ENCODE data around the gene LY6G5B. TPM values are rescaled to one million over a fixed set of nuclear protein-coding genes. Genes with fewer than 3 reads are reported as not detected.

Gene LY6G5B
- 1.9 and 2.3 TPM in 2 replicates for total RNA-seq

GRCh38 chr6:31669676-31670075, at the start of gene LY6G5B:
Gene LY6G5B (plus strand): TSS chr6:31669976. CDS start chr6:31670951, 975 bp downstream.

GRCh38 chr6:31620586-31621319, 49.0 kb upstream of the LY6G5B start, which contains the start of gene PRRC2A:
Gene PRRC2A (plus strand): TSS chr6:31620715. CDS start chr6:31622790, 2,075 bp downstream.

GRCh38 chr6:31655349-31656237, 14.2 kb upstream of the LY6G5B start, which contains the start of gene APOM:
Gene APOM (plus strand): TSS chr6:31655894. CDS start chr6:31655967, 73 bp downstream.

GRCh38 chr6:31660381-31661261, 9.2 kb upstream of the LY6G5B start, which contains the start of gene C6orf47:
Gene C6orf47 (minus strand): TSS chr6:31660778. CDS start chr6:31659947, 831 bp downstream.

GRCh38 chr6:31664790-31665500, 4.8 kb upstream of the LY6G5B start, which contains the start of gene GPANK1:
Gene GPANK1 (minus strand): TSS chr6:31664997. CDS start chr6:31664478, 519 bp downstream.

GRCh38 chr6:31665501-31666336, 4.1 kb upstream of the LY6G5B start, which contains the start of gene CSNK2B:
Gene CSNK2B (plus strand): TSS chr6:31666080. CDS start chr6:31666832, 752 bp downstream.

GRCh38 chr6:31680226-31681134, 10.7 kb downstream of the LY6G5B start, which contains the start of gene LY6G5C:
Gene LY6G5C (minus strand): TSS chr6:31681067. CDS start chr6:31680373, 694 bp downstream.

GRCh38 chr6:31702819-31703716, 33.3 kb downstream of the LY6G5B start, which contains the start of gene ABHD16A:
Gene ABHD16A (minus strand): TSS chr6:31703324. CDS start chr6:31703281, 43 bp downstream.

GRCh38 chr6:31706599-31706998, 36.8 kb downstream of the LY6G5B start, which contains the start of gene LY6G6F:
Gene LY6G6F (plus strand): TSS chr6:31706866. CDS start chr6:31706907, 41 bp downstream.

GRCh38 chr6:31715022-31715958, 45.5 kb downstream of the LY6G5B start, which contains the start of gene LY6G6D:
Gene LY6G6D (plus strand): TSS chr6:31715348. CDS start chr6:31715356, 8 bp downstream.

GRCh38 chr6:31721351-31722020, 51.7 kb downstream of the LY6G5B start, which contains the start of gene LY6G6C:
Gene LY6G6C (minus strand): TSS chr6:31721746. CDS start chr6:31721679, 67 bp downstream.

